Brain microvascular endothelial cell (primary cell): ENCODE measurements around the gene SLC22A31.
"Not testable (repeated sequence)": the region's sequence is repeated elsewhere in the genome, so short reads cannot be mapped to it uniquely, and the experiment has no call there.

Source experiments
- DNase-seq: peaks from one replicate; pipeline ENCODE4 v3.0.0-alpha.2; 2020
- H3K27ac ChIP-seq: fragments of 250-450 bp; sonication (Bioruptor Pico); 2 replicates; pipeline ENCODE4 v1.5.1; 2020; ENCODE audit warnings: mild to moderate bottlenecking, moderate library complexity
- H3K27me3 ChIP-seq: fragments of 250-450 bp; sonication (Bioruptor Pico); replicated peaks from 2 replicates; pipeline ENCODE4 v1.5.1; 2020; ENCODE audit warnings: mild to moderate bottlenecking
- H3K36me3 ChIP-seq: fragments of 250-450 bp; sonication (Bioruptor Pico); replicated peaks from 2 replicates; pipeline ENCODE4 v1.5.1; 2020; ENCODE audit warnings: mild to moderate bottlenecking
- H3K4me3 ChIP-seq: 2 replicates; pipeline ENCODE4 v1.5.1; 2011; ENCODE audit warnings: low read depth, mild to moderate bottlenecking, control low read depth, low read length, moderate library complexity
- CTCF ChIP-seq: IDR thresholded peaks from 2 replicates; pipeline ENCODE4 v1.5.1; 2011; ENCODE audit warnings: low read depth, mild to moderate bottlenecking, moderate library complexity, low read length, control low read depth, inconsistent platforms; ENCODE audit errors: missing control alignments
- in situ Hi-C: cut with HindIII; loops from 2 replicates; pipeline ENCODE4 v1.10.0; 2017; ENCODE audit warnings: low sequenced_read_pairs, low pct_ligation_motif_present

SLC22A31 gene

GRCh38 chr16:89191901-89192185 is 8.5 kb downstream of the SLC22A31 start:
- no peak overlapping the region for H3K27ac ChIP-seq
- in situ Hi-C loops, result no loop called here
- no peak for TF ChIP-seq CTCF
- no peaks in the 10 kb centered on the region for H3K36me3 ChIP-seq
- peak overlapping the region; percentile 45 for H3K4me3 ChIP-seq
- DNase-seq, result no peak
- H3K27me3 ChIP-seq, result no peaks in the 10 kb centered on the region

- Histone ChIP-seq H3K36me3 (no peaks in the 10 kb centered on the region), H3K27me3 (no peaks in the 10 kb centered on the region), H3K27ac (no peak overlapping the region), H3K4me3 (no peak overlapping the region)
- in situ Hi-C loops, result no loop called here
- no peak for TF ChIP-seq CTCF
- DNase-seq, result no peak
Measured at GRCh38 chr16:89191033-89191900, 9.1 kb downstream of the SLC22A31 start.

DNA sequence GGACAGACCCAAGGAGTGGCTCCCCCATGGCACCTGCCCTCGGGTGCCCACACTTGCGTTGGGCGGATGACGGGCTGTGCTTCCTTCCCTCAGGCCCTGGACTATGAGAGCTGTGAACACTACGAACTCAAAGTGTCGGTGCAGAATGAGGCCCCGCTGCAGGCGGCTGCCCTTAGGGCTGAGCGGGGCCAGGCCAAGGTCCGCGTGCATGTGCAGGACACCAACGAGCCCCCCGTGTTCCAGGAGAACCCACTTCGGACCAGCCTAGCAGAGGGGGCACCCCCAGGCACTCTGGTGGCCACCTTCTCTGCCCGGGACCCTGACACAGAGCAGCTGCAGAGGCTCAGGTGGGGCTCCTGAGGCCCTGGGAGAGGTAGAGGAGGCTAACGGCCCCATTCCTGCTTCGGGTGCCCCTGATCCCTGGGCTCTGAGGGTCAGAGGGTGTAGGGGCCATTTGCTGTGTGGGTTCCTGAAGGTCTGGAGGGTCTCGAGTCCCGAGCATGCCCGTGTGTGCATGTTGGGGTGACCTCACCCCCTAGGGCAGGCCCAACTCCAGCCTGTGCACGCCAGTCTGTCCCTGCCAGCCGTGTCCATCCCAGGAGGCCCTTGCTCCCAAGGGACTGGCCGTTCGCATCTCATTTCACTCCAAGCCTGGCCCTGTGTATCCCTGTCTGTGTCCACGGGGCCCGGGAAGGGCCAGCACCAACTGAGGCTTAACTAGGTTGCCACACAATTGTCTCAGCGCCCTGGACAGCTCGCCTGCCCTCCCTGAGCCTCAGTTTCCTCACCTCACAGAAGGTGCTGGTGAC is 10.0 kb downstream of the SLC22A31 start:
- no peak for DNase-seq
- TF ChIP-seq CTCF, result no peak
- no peak overlapping the region for H3K27ac ChIP-seq

DNA sequence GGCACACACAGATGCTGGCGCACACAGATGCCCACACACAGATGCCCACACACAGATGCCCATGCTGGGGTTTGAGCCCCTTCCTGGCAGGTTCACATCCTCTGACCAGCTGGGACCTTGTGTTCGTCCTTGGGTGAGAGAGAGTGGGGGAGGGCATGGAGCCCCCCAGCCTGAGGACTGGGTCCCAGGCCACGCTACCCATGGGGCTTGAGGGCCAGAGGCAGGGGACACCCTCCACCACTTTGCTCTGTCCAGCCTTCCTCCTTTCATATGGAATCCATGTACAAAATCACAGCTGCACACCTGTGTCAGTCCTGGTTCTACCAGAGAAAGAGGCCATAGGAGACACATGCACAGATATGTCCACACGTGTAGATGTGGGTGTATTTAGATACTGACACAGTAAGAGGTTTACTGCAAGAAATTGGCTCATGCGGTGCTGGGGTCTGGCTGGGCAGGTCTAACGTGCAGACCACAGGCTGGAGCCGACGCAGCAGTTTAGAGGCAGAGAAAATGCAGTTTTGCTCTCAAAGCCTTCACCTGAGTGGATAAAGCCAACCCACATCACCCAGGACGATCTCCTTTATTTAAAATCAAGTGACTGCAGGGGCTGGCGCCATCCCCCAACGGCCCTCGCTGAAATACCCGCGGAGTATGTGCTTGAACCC is 10.8 kb downstream of the SLC22A31 start:
- in situ Hi-C loops, result no loop called here

More for the DNA sequence above, 10.0 kb downstream of the SLC22A31 start:
- H3K4me3 ChIP-seq, result no peak overlapping the region
- in situ Hi-C loops, result no loop called here
- H3K27me3 ChIP-seq, result no peaks in the 10 kb centered on the region
- no peaks in the 10 kb centered on the region for H3K36me3 ChIP-seq

DNA sequence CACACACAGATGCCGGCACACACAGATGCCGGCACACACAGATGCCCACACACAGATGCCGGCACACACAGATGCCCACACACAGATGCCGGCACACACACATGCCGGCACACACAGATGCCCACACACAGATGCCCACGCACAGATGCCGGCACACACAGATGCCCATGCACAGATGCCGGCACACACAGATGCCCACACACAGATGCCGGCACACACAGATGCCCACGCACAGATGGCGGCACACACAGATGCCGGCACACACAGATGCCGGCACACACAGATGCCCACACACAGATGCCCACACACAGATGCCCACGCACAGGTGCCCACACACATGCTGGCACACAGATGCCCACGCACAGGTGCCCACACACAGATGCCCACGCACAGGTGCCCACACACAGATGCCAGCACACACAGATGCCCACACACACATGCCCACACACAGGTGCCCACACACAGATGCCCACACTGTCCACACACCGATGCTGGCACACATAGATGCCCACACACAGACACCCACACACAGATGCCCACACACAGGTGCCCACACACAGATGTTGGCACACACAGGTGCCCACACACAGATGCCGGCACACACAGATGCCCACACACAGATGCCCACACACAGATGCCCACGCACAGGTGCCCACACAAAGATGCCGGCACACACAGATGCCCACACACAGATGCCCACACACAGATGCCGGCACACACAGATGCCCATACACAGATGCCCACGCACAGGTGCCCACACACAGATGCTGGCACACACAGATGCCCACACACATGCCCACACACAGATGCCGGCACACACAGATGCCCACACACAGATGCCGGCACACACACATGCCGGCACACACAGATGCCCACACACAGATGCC is 11.6 kb downstream of the SLC22A31 start:
- H3K27me3 ChIP-seq, H3K27ac ChIP-seq, in situ Hi-C loops, DNase-seq, H3K4me3 ChIP-seq, H3K36me3 ChIP-seq: not testable (repeated sequence)

More for the DNA sequence above, 10.8 kb downstream of the SLC22A31 start:
- H3K4me3 ChIP-seq, result no peak overlapping the region
- DNase-seq, result no peak
- no peaks in the 10 kb centered on the region for H3K36me3 ChIP-seq
- no peaks in the 10 kb centered on the region for H3K27me3 ChIP-seq
- TF ChIP-seq CTCF, result no peak
- no peak overlapping the region for H3K27ac ChIP-seq
